NOMO-1 treated with dmso at 0.1 percent for 144 hours (cell line): ENCODE data around the gene ZNF529.
"Not testable (repeated sequence)": the region's sequence is repeated elsewhere in the genome, so short reads cannot be mapped to it uniquely, and the experiment has no call there.

Experiments used
- DNase-seq: peaks from one replicate; lab custom pipeline; 2025; ENCODE audit not compliant: unreplicated experiment; lab: John Stamatoyannopoulos, UW

Gene ZNF529

GRCh38 chr19:36573020-36573894, at the start of gene ZNF529:
ZNF529 (minus strand) TSS chr19:36573292; CDS start chr19:36572346, 946 bp downstream.
- DNase-seq = peak; percentile 94

DNA sequence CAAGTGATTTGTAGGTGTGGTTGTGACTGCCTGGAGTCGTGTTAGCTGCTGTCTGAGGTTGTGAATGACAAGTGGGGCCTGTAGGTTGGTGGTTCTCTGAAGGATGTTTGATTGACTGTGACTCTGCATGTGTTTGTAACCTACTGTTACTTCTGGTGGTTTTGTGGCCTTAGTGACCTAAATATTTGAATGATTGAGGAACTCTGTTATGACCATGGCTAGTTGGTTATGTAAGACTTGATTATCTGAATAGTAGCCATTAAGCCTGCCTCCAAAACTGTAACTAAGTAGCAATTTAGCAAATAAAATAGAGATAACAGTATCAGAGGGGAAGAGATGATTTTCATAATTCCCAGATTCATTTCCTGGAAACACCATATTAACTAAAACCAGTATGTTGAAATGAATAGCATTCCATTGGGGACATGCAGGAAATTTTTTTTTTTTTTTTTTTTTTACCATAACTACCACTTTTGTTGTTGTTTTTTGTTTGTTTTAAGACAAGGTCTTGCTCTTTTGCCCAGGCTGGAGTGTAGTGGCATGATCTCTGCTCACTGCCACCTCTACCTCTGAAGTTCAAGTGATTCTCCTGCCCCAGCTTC, 32.9 kb upstream of the ZNF529 start:
- no peak for DNase-seq

- DNase-seq = no peak
Measured at GRCh38 chr19:36605101-36605876, 32.2 kb upstream of the ZNF529 start, which contains the start of gene ZNF382. ZNF382 (plus strand) TSS chr19:36605313; CDS start chr19:36609915, 4,602 bp downstream.

- DNase-seq = no peak
Measured at GRCh38 chr19:36604656-36605100, 31.6 kb upstream of the ZNF529 start.

DNA sequence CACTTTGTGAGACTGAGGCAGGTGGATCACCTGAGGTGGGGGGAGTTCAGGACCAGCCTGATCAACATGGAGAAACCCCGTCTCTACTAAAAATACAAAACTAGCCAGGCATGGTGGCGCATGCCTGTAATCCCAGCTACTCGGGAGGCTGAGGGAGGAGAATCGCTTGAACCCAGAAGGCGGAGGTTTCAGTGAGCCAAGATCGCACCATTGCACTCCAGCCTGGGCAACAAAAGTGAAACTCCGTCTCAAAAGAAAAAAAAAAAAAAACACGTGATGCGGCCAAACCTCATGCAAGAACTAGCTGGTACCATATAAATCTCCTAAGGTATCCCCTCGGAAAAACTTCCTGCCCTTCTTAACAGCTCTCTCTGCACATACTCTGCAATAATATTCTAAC, 29.6 kb upstream of the ZNF529 start:
- not testable (repeated sequence) for DNase-seq

GRCh38 chr19:36579255-36579654, 6.2 kb upstream of the ZNF529 start:
- DNase-seq = no peak

GRCh38 chr19:36577271-36577996, 4.3 kb upstream of the ZNF529 start:
- DNase-seq = no peak

- DNase-seq = no peak
Measured at GRCh38 chr19:36574741-36575140, 1.6 kb upstream of the ZNF529 start.

DNA sequence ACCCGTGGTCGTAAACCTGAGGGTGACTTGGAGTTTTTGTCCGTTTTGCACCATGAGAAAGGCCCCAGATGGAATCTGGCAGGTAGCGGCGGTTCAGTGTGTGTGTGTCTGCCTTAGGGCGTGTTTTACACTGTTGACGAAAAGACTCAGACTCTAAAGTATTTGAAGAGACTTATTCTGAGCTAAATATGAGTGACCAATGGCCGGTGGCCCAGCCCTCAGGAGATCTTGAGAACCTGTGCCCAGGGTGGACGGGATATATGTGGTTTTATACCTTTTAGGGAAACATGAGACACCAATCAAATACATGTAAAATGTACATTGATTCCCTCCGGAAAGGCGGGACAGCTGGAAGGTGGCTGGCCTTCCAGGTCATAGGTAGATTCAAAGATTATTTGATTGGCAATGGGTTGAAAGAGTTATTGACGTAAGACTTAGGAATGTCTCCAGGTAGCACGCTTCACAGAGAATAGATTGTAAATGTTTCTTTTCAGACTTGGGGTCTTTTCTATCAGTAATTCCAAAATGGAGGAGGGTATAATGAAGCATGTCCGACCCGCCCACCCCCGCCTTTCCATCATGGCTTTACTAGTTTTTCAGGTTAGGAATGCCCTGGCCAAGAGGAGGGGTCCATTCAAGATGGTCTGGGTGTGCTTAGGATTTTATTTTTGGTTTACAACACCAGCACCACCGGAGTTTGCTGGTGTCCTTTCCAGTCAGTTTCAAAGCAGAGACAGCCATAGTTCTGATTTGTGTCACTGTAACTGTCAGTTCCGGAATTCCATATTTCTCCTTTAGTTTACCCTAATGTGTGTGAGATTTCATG, 1.0 kb upstream of the ZNF529 start:
- DNase-seq = peak; percentile 28

GRCh38 chr19:36572593-36573019, 486 bp downstream of the ZNF529 start:
- no peak for DNase-seq

DNA sequence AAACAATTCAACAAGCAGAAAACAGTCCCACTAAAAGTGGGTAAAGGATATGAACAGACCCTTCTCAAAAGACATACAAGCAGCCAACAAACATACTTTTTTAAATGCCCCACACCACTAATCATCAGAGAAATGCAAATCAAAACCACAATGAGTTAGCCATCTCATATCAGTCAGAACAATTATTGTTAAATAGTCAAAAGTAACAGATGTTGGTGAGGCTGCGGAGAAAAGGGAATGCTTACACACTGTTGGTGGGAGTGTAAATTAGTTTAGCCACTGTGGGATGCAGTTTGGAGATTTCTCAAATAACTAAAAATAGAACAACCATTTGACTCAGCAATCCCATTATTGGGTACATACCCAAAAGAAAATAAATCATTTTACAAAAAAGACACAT, 8.7 kb downstream of the ZNF529 start:
- DNase-seq = no peak

DNA sequence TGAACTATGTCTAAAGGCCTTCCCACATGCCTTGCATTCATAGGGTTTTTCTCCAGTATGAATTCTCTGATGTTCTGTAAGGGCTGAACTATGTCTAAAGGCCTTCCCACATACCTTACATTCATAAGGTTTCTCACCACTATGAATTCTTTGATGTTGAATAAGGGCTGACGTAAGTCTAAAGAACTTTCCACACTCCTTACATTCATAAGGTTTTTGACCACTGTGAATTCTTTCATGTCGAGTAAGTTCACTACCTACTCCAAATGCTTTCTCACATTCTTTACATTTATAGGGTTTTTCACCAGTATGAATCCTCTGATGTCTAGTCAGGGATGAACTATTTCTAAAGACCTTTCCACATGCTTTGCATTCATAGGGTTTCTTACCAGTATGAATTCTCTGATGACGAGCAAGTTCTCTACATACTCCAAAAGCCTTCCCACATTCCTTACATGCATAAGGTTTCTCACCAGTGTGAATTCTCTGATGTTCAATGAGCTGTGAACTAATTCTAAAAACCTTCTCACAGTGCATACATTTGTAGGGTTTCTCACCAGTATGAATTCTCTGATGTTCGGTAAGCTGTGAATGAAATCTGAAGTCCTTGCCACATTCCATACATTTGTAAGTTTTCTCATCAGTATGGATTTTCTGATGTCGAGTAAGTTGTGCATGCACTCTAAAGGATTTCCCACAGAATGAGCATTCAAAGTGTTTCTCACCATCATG, 25.9 kb downstream of the ZNF529 start:
- DNase-seq = no peak

DNA sequence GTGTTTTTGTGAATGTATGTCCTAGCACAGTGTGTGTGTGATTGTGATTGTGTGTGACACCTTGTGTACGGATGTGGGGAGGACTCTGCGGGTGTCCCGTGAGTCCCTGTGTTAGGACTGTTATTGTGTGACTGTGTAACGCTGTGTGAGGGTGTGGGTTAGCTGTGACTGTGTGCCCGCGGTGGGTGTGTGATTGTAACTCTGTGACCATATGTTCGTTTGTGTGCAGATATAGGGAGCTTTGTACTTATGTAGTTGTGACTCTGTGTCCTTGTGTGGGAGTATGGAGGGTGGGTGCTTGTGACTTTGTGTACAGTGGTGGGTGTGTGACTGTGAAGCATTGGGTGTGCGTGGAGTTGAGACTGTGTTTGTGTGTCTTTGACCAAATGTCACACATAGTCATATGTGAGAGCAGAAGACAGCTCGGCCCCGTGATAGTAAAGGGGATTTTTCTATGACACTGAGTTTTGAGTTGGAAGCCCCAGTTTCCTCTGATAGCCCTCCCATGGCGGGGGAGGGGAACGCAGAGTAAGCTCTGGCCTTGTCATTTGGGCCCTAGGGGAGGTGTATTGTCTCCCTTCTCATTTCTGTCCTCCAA, 44.1 kb downstream of the ZNF529 start:
- DNase-seq = no peak

GRCh38 chr19:36528194-36528920, 44.7 kb downstream of the ZNF529 start, which contains the start of gene ZNF260:
ZNF260 (minus strand) TSS chr19:36528271; CDS start chr19:36515238, 13,033 bp downstream.
- peak; percentile 89 for DNase-seq

- no peak for DNase-seq
Measured at GRCh38 chr19:36527873-36528193, 45.3 kb downstream of the ZNF529 start.

DNA sequence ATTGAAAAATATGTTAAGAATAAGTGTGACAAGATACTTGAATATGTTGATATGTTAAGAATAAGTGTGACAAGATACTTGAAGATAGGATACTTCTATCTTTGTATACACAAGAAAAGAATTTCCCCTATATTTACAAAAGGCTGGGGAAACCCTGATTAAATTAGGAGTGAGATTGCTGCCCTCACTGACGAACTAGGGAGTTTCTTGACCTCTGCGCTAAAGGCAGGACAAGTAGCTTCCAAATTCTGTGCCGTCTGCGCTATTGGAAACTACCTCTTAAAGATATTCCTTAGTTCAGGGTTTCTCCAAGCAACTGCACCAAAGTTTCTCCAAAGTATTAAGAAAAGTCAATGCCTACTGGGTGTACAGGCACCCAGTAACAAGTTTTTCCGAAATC, 45.8 kb downstream of the ZNF529 start:
- no peak for DNase-seq

DNA sequence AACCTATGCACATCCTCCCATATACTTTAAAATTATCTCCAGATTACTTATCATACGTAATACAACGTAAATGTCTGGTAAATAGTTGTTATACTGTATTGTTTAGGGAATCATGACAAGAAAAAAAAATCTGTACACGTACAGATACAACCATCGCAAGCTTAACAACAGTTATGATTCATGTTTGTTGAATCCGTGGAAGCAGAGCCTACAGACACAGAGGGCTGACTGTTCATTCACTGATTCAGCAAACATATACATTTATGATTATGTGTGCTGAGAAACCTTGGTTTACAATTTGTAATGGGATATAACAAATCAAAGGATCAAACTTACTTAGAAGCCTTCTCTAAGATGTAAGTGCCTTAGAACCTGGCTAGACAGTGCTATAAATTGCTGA, 46.5 kb downstream of the ZNF529 start:
- DNase-seq = no peak

DNA sequence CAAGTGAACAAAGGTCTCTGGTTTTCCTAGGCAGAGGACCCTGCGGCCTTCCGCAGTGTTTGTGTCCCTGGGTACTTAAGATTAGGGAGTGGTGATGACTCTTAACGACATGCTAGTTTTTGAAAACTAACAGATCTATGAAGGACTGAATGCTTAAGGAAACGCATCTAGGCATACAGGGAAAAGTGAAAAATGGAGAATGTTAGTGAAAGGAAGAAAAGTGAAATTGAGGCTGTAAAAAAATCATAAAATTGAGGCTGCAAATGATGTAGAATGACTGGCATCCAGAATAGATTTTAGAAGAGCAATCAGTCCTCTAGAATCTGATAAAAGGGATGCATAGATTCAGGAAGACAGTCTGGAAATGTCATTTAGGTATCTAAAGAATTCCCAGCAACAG, 48.5 kb downstream of the ZNF529 start:
- DNase-seq = no peak
